Keratinocyte (primary cell): ENCODE results near the gene CDC42BPG.

Experiments
- CTCF ChIP-seq, 3 experiments: IDR thresholded peaks in 1 of 3; conservative IDR thresholded peaks in 1 of 3; optimal IDR thresholded peaks in 1 of 3; 2 replicates in 2 of 3; 3 replicates in 1 of 3; pipeline versions ENCODE3 to v1.5.1; 2011; ENCODE audit warnings: low read length in 3 of 3, mild to moderate bottlenecking in 3 of 3, moderate library complexity in 2 of 3, control low read depth in 1 of 3, inconsistent platforms in 1 of 3; ENCODE audit not compliant: insufficient read depth in 2 of 3; ENCODE audit errors: extremely low read depth in 1 of 3
- EZH2 ChIP-seq: IDR thresholded peaks from one replicate; pipeline ENCODE4 v1.6.1; 2012; ENCODE audit warnings: inconsistent platforms, mild to moderate bottlenecking, low read length, moderate library complexity

- TF ChIP-seq CTCF (optimal IDR thresholded peaks at IDR 0.05 in 1 of 3, IDR thresholded peaks at IDR 0.05 in 1 of 3, conservative IDR thresholded peaks at IDR 0.05 in 1 of 3; ENCODE audit: extremely low read depth in 1 of 3, insufficient read depth in 2 of 3, low read length in 3 of 3) = no peak
- no peak for TF ChIP-seq EZH2
Measured at GRCh38 chr11:64866173-64866491, 21.7 kb upstream of the CDC42BPG start.
